Ovary (tissue), 3 donors: ENCODE data around the gene PYURF.

Source experiments
- CTCF ChIP-seq, 3 donors: fragments of 450-650 bp in 2 of 3; fragments of 200-600 bp in 1 of 3; IDR thresholded peaks; one replicate each; pipeline versions ENCODE4 v1.5.1 to v1.8.0; 2016 to 2022; ENCODE audit warnings: antibody characterized with exemption in 3 of 3, mild to moderate bottlenecking in 1 of 3
- EP300 ChIP-seq: sonication (generic); formaldehyde crosslinking; IDR thresholded peaks from one replicate; pipeline ENCODE4 v1.6.1; 2017; ENCODE audit warnings: antibody characterized with exemption
- POLR2A ChIP-seq: fragments of 450-650 bp; IDR thresholded peaks from one replicate; pipeline ENCODE4 v1.6.1; 2017; ENCODE audit warnings: antibody characterized with exemption, mild to moderate bottlenecking, moderate library complexity
- donor health status: DM: no; HTN: no; CAD: no.

DNA sequence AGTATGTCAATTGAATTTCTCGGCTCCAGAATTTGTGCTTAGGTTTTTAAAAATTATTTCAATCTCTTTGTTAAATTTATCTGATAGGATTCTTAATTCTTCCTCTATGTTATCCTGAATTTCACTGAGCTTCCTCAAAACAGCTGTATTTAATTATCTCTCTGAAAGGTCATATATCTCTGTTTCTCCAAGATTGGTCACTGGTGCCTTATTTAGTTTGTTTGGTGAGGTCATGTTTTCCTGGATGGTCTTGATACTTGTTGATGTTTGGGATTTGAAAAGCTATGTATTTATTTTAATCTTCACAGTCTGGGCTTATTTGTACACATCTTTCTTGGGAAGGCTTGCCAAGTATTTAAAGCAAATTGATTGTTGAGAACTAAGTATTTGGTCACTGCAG is 44.0 kb upstream of the PYURF start:
- no peak for TF ChIP-seq POLR2A
- no peak for TF ChIP-seq CTCF (IDR thresholded peaks at IDR 0.05)
- no peak for TF ChIP-seq EP300
